ENCODE data around the gene GPR151.
A peak's percentile ranks its signal among the peaks of the same experiment; 100 is the strongest.

The GPR151 gene

DNA sequence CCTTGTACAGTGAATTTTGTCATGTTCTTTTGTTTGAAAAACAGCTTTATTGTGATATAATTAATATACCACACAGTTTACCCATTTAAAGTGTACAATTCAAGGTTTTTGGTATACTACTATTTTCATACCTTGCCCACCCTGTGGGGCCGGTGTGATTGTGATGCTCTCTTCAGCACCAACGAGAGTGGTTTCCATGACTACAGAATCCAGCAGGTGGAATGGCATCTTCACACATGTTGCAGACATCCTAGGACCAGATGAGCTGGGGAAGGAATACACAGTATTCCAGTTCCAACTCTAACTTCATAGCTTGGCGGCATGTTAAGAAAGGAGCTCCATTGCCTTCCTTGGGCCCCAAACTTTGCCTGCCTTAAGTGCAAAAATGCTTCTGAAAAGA is 7.7 kb upstream of the GPR151 start:
- Histone ChIP-seq H3K27me3 (no peaks in the 10 kb centered on the region), H3K4me2 (no peak overlapping the region), H3K4me1 (no peaks in the 10 kb centered on the region), H3K27ac (no peak overlapping the region), H3K36me3 (no peaks in the 10 kb centered on the region), H4K20me1 (no peaks in the 10 kb centered on the region), H3K9ac (no peak overlapping the region), H3K9me3 (replicated peaks in 1 of 11) (no peaks in the 10 kb centered on the region), H3K4me3 (no peak overlapping the region)
- no peak for TF ChIP-seq Cebpa-rat (IDR thresholded peaks at IDR 0.05)

DNA sequence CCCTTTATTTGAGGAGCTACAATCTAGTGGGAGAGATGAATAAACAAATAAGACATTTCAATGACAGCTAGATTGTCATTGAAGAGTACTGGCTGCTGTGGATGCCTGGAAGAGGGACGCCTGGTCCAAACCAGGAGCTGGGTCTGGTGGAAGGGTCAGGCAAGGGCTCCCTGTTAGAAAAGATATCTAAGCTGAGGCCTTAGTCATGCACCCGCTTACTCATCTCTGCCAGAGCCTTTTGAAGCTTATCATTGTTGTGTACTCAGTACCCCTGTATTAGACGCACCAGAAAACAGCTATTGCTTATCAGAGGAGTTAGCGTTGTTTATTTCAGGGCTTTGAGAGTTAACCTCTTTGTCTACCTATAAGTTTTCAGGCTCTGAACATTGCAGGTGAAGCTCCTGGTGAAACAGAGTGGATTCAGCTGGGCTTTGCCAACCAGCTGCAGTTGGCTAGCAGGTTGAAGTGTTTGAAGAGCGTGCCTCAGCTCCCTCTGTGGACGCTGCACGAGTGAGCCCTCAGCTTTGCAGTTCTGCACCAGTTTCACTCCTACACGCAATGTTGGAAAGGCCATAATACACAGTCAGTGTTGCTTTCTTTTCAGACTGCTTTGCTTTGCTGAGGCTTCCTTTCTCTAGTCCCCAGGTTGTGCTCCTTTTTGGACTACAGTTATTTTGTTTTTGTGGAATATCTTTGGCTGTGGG is 5.6 kb upstream of the GPR151 start:
- Histone ChIP-seq H3K9ac (no peak overlapping the region), H3K4me2 (no peak overlapping the region), H3K4me3 (no peak overlapping the region), H3K36me3 (no peaks in the 10 kb centered on the region), H3K4me1 (peaks cover 0 to under 1% (median 0%) of the 10 kb centered on the region in 10 experiments; a peak in 1 of 20 replicates), H3K27me3 (no peaks in the 10 kb centered on the region), H4K20me1 (no peaks in the 10 kb centered on the region; a peak in 1 of 22 replicates), H3K9me3 (replicated peaks in 1 of 11) (no peaks in the 10 kb centered on the region), H3K27ac (no peak overlapping the region)
- no peak for TF ChIP-seq Cebpa-rat (IDR thresholded peaks at IDR 0.05)

DNA sequence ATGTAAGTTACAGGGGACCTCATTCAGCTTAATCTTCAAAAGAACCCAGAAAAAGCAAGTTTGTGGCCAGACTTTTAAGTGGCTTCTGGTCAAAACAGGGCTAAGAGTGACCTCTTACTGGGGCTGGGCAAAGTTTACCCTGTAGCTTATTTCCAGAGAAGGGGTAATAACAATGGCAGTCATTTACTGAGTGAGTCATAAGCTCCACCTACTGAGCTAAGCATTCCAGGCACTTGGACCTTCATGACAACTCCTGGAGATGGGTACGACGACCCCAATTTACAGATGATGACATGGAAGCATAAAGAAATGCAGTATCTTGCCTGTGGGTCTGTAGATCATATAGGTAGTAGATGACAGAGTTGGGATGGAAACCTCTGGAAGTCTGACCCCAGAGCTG is 4.7 kb upstream of the GPR151 start:
- no peak overlapping the region for H3K9ac ChIP-seq
- H3K9me3 ChIP-seq (replicated peaks in 1 of 11): no peaks in the 10 kb centered on the region
- no peaks in the 10 kb centered on the region for H3K27me3 ChIP-seq
- H3K27ac ChIP-seq: no peak overlapping the region
- H3K4me1 ChIP-seq: peaks cover 0 to 8% (median 4%) of the 10 kb centered on the region in 10 experiments; a peak in 6 of 20 replicates
- H3K4me3 ChIP-seq: no peak overlapping the region
- H3K4me2 ChIP-seq: no peak overlapping the region
- no peak for TF ChIP-seq Cebpa-rat (IDR thresholded peaks at IDR 0.05)
- H3K36me3 ChIP-seq: 0 out of 22 replicates have a peak, but pooled peaks cover 0 to 2% (median 0%) of the 10 kb centered on the region in 11 experiments
- peaks cover 0 to 6% (median 0%) of the 10 kb centered on the region in 11 experiments; a peak in 4 of 22 replicates for H4K20me1 ChIP-seq

DNA sequence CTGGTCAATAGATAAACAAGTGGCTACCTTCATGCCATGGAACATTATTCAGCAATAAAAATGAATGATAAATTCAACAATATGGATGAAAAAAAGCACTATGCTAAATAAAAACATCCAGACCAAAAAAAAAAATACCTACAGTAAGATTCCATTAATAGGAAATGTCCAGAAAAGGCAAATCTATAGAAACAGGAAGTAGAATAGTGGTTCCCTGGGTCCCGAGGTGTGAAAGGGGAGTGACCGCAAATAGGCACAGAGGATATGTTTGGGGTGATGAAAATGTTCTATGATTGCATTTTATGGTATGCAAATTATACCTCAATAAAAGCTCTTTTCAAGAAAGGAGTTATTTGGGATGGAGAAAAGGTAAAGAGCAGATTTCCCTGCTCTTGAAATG is 3.6 kb upstream of the GPR151 start:
- H3K27ac ChIP-seq: no peak overlapping the region
- TF ChIP-seq Cebpa-rat (IDR thresholded peaks at IDR 0.05): no peak
- no peak overlapping the region for H3K4me2 ChIP-seq
- H3K27me3 ChIP-seq: no peaks in the 10 kb centered on the region
- peaks cover 0 to 13% (median 0%) of the 10 kb centered on the region in 11 experiments; a peak in 3 of 22 replicates for H3K36me3 ChIP-seq
- H4K20me1 ChIP-seq: peaks cover 0 to 13% (median 0%) of the 10 kb centered on the region in 11 experiments; a peak in 5 of 22 replicates
- H3K4me1 ChIP-seq: peaks cover 0 to 12% (median 6%) of the 10 kb centered on the region in 10 experiments; a peak in 6 of 20 replicates
- H3K4me3 ChIP-seq: no peak overlapping the region
- H3K9me3 ChIP-seq (replicated peaks in 1 of 11): no peaks in the 10 kb centered on the region
- H3K9ac ChIP-seq: no peak overlapping the region

DNA sequence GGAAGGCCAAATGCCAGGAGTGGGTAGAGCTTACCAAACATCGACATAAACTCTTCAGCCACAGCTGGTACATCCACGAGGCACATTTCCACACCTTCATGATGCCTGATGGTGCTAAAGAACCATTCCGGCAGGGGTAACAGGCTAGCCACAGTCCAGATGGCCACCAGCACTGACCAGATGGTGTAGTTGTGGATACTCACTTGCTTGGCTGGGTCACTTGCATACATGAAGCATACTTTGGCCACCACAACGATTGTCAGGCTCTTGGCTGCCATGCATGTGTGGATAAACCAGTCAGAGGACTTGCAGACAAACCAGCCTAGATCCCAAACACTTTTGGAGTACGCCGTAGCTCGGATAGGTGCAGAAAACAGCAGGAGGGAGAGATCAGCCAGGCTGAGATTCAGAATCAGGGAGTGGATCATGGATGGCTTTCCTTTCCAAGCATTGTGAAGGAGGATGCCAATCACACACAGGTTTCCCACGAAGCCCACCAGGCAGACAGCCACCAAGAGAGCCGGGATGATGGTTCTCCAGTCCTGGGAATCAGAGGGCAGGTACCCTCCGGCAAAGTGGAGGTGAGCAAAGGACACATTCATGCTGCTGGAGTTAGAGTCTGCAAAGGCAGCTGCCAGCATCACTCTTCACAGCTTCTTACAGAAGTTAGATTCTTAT is 378 bp downstream of the GPR151 start:
- peak in 2 of 11 experiments; percentile 7 to 35; a peak in 1 of 22 replicates for TF ChIP-seq Cebpa-rat (IDR thresholded peaks at IDR 0.05)
- H3K4me3 ChIP-seq: no peak overlapping the region
- H3K27me3 ChIP-seq: no peaks in the 10 kb centered on the region
- H3K4me2 ChIP-seq: peak overlapping the region in 2 of 11 experiments; percentile 0 to 27; a peak in 2 of 22 replicates
- peaks cover 0 to 13% (median 0%) of the 10 kb centered on the region in 11 experiments; a peak in 5 of 22 replicates for H4K20me1 ChIP-seq
- H3K9ac ChIP-seq: no peak overlapping the region
- H3K36me3 ChIP-seq: peaks cover 21 to 46% (median 28%) of the 10 kb centered on the region in 11 experiments
- no peaks in the 10 kb centered on the region for H3K9me3 ChIP-seq (replicated peaks in 1 of 11)
- no peak overlapping the region for H3K27ac ChIP-seq
- peaks cover 0 to 12% (median 6%) of the 10 kb centered on the region in 10 experiments; a peak in 6 of 20 replicates for H3K4me1 ChIP-seq

DNA sequence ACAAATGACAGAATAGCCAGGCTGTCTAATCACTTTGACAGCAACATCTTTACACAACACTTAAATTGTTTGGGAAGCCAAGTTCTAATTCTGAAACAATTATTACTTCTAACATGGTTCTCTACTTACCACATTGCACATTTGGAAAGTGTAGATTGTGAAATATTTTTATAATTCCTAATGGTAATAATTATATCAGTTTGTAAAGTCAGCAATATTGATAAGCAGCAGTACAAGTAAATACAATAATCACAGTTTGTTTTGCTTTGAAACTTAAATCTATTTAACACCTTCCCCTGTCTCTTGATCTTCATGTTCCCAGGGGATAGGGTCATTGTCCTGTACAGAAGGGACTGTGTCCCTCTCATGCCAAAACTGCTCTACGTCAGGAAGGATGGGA is 1.4 kb downstream of the GPR151 start:
- H3K36me3 ChIP-seq: peaks cover 31 to 57% (median 39%) of the 10 kb centered on the region in 11 experiments
- H3K4me3 ChIP-seq: no peak overlapping the region
- no peak overlapping the region for H3K9ac ChIP-seq
- peaks cover 0 to 13% (median 0%) of the 10 kb centered on the region in 11 experiments; a peak in 5 of 22 replicates for H4K20me1 ChIP-seq
- H3K4me1 ChIP-seq: peaks cover 0 to 12% (median 6%) of the 10 kb centered on the region in 10 experiments; a peak in 6 of 20 replicates
- H3K9me3 ChIP-seq (replicated peaks in 1 of 11): no peaks in the 10 kb centered on the region
- no peak overlapping the region for H3K27ac ChIP-seq
- H3K4me2 ChIP-seq: no peak overlapping the region
- TF ChIP-seq Cebpa-rat (IDR thresholded peaks at IDR 0.05): no peak
- no peaks in the 10 kb centered on the region for H3K27me3 ChIP-seq

DNA sequence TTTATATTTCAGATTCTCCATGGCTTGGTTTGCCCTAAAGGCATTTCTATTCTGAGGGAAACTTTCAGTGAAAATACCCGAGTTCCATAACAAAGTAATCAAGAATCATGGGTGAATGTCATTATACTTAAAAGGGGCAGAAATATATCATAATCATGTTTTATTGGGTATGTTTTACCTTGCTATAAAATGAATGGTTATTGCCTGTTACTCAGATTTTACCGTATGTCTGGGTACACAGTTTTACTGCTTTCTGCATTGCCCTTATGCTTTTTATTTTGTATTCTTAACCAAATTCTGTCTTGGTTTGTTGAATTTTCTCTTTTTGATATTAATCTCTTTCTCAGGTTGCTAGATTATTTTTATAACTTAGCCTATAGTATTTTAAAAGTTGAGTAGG is 2.5 kb downstream of the GPR151 start:
- no peaks in the 10 kb centered on the region for H3K9me3 ChIP-seq (replicated peaks in 1 of 11)
- H3K4me3 ChIP-seq: no peak overlapping the region
- H3K27ac ChIP-seq: no peak overlapping the region
- no peaks in the 10 kb centered on the region for H3K27me3 ChIP-seq
- no peak overlapping the region for H3K9ac ChIP-seq
- H3K4me2 ChIP-seq: no peak overlapping the region
- H4K20me1 ChIP-seq: peaks cover 0 to 13% (median 0%) of the 10 kb centered on the region in 11 experiments; a peak in 7 of 22 replicates
- no peak for TF ChIP-seq Cebpa-rat (IDR thresholded peaks at IDR 0.05)
- peaks cover 0 to 12% (median 6%) of the 10 kb centered on the region in 10 experiments; a peak in 6 of 20 replicates for H3K4me1 ChIP-seq
- H3K36me3 ChIP-seq: peaks cover 42 to 68% (median 50%) of the 10 kb centered on the region in 11 experiments

DNA sequence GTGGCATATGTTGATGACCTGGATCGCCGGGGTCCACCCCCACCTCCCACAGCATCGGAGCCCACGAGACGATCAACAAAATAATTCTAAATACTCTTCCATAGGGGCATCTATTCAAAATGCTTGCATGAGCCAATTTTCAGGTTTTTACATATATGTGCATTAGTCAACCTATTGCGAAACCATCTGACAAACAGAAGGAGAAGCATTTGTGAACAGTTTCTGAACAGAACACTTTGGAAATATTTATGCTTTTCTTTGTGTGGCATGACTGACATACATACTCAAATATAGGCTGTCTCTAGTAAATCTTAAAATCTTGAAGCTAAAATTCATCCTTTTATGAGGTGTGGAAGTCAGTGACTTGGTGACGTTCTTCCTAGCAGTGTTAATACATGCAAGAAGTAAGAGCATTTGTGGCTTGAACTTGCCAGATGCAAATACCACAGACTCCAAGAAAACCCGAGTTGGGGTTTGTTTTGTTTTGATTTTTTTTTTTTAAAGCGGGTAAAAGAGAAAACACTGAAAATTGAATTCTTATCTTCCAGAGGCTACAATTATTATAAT is 5.3 kb downstream of the GPR151 start:
- Histone ChIP-seq H3K36me3 (peaks cover 71 to 96% (median 78%) of the 10 kb centered on the region in 11 experiments), H3K4me1 (peaks cover 0 to 4% (median 2%) of the 10 kb centered on the region in 10 experiments; a peak in 6 of 20 replicates)
- peak in 9 of 11 experiments; percentile 12 to 82 (median 67); a peak in 11 of 22 replicates for TF ChIP-seq Cebpa-rat (IDR thresholded peaks at IDR 0.05)

DNA sequence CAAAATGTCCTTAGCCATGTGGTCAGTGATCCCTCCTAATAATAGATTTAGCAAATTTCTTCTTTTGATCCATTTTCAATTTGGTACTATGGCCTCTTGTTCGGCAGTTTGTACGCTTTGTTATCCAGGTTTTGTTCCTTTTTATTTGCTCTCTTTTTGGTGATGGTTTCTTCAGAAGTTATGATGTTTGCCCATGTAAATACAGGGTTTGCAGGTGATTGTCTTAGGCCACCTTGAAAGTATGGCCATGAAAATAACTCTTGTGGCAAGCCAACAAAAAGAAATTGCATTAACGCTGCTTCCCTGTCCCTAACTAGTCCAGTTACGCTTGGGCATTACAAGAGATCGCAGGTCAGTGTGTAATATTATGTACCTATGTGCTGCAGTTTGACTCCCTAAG is 8.6 kb downstream of the GPR151 start:
- no peak overlapping the region for H3K9ac ChIP-seq
- no peaks in the 10 kb centered on the region for H3K4me1 ChIP-seq
- H3K9me3 ChIP-seq (replicated peaks in 1 of 11): no peaks in the 10 kb centered on the region
- no peak overlapping the region for H3K4me2 ChIP-seq
- H3K4me3 ChIP-seq: no peak overlapping the region
- H3K36me3 ChIP-seq: peaks cover 90 to 100% (median 95%) of the 10 kb centered on the region in 11 experiments
- no peaks in the 10 kb centered on the region for H3K27me3 ChIP-seq
- TF ChIP-seq Cebpa-rat (IDR thresholded peaks at IDR 0.05): no peak
- H4K20me1 ChIP-seq: peaks cover 0 to 40% (median 14%) of the 10 kb centered on the region in 11 experiments; a peak in 11 of 22 replicates
- H3K27ac ChIP-seq: no peak overlapping the region

More for the DNA sequence above, 5.3 kb downstream of the GPR151 start:
- Histone ChIP-seq H3K27me3 (no peaks in the 10 kb centered on the region), H3K4me2 (no peak overlapping the region), H3K9me3 (replicated peaks in 1 of 11) (no peaks in the 10 kb centered on the region), H4K20me1 (peaks cover 0 to 29% (median 8%) of the 10 kb centered on the region in 11 experiments; a peak in 10 of 22 replicates), H3K27ac (no peak overlapping the region), H3K4me3 (no peak overlapping the region), H3K9ac (no peak overlapping the region)
